DMS 273 (cell line): ENCODE measurements around the gene CDK15.

Experiments
- DNase-seq: peaks from one replicate; lab custom pipeline; 2025; ENCODE audit not compliant: unreplicated experiment; lab: John Stamatoyannopoulos, UW

Gene CDK15

DNA sequence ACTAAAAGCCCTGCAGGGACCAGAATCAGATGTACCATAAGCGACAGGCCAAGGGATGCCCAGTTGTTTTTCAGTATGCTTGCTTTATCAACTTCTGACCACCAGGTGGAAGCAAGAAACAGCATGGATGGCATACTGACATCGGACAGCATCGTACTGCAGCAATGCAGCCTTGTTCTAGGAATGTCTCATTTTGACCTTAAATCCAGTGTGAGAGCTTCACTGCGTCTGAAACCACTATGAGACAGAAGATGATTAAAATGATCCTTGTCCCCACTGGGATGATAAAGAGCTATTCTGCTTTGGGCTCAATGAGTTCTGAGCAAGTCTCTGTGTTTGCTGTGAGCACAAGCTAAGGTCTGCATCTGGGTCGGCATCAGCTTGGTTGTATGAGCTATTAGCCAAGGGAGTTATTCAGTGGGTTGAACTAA, 54.3 kb downstream of the CDK15 start:
- peak; percentile 83 for DNase-seq

GRCh38 chr2:201862843-201863242, 56.5 kb downstream of the CDK15 start:
- DNase-seq: no peak

- DNase-seq: no peak
Observed at GRCh38 chr2:201866643-201867473, 60.5 kb downstream of the CDK15 start.

GRCh38 chr2:201871471-201871870, 65.1 kb downstream of the CDK15 start:
- DNase-seq: no peak

- DNase-seq: no peak
Observed at GRCh38 chr2:201872591-201872990, 66.3 kb downstream of the CDK15 start.

- DNase-seq: no peak
Observed at GRCh38 chr2:201879996-201880395, 73.7 kb downstream of the CDK15 start.

- DNase-seq: peak; percentile 19
Observed at GRCh38 chr2:201880579-201880978, 74.2 kb downstream of the CDK15 start.

- no peak for DNase-seq
Observed at GRCh38 chr2:201880993-201881611, 74.8 kb downstream of the CDK15 start.

DNA sequence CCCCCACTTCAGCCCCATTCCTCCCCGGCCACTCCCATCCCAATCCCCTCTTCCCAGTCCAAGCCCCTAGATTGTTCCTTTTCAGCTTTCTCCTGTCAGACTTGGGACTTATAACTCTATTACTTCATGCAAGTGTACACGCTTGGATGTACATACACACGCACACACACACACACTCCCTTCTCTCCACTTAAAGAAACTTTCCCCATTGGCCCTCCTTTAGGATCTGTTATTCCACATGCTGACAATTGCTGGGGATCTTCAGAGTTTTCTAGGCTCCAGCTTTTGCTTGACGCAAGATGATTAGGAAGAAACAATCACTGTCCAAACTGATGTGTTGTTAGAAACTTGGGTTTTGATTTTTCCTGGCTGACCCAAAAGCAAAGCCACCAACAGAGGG, 75.4 kb downstream of the CDK15 start:
- DNase-seq: no peak

DNA sequence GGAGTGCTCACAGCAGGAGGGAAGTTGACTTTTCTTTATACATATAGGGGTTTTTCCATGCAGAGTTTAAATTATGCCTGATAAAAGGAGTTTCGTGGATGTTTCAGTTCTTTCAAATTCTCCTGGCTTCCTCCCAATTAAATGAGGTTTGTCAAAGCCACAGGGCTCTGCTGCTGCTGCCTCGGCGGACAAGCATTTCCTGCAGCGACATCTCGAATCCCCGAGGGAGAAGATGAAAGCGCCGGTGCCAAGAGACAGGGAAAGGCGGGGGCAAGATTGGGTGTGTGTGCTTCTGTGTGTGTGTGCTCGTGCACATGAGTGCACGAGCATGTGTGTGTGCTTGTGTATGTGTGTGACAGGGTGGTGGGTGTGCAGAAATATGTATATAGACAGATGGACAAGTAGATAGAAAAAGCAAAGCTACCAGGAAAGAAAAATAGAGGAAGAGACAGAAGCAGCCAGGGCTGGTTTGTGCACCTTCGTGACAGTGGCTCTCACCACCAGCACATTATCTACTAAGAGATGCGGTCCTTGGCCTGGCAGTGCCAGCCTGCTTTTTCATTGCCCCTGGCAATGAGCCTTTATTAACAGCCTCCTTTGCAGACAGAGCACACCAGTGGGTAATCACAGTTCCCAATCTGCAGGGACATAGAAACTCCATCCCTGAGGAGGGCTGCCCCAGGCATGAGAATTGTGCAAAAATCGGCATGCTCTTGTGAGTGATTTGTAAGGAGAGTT, 76.2 kb downstream of the CDK15 start:
- peak; percentile 49 for DNase-seq

GRCh38 chr2:201883606-201884369, 77.5 kb downstream of the CDK15 start:
- DNase-seq: peak; percentile 57

GRCh38 chr2:201886504-201886903, 80.2 kb downstream of the CDK15 start:
- no peak for DNase-seq

DNA sequence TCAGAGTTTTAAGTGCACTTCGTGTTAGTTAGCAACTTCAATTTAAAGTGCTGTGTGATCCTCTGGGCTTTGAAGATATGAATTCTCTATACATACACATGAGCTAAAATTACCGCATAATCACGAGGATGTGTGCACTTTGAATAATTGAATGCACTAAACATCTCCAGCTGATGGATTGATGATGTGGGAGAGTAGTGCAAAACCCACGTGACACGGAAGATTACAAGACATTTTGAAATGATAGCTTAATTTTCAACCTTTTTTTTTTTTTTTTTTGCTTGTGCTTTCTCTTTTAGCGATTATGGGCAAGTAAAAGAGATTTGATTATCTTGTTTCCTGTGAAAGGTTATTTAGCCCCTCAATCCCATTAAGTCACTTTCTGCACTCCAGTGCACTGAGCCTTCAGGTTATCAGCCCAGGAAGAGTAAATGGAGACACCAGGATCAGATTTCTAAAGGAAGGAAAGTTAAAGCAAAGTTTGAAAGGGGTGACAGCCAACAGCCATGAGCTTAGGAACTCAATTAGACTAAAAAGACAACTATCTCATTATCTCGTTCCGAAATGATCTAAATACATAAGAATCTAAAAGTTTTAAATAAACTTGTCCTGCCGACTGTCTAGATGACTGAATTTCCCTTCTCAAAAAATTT, 81.6 kb downstream of the CDK15 start:
- DNase-seq: peak; percentile 56

- DNase-seq: peak; percentile 66
Observed at GRCh38 chr2:201888426-201888800, 82.1 kb downstream of the CDK15 start.

GRCh38 chr2:201890453-201890852, 84.1 kb downstream of the CDK15 start:
- DNase-seq: no peak

GRCh38 chr2:201891676-201892075, 85.3 kb downstream of the CDK15 start:
- peak; percentile 17 for DNase-seq

GRCh38 chr2:201892516-201892915, 86.2 kb downstream of the CDK15 start:
- peak; percentile 52 for DNase-seq

GRCh38 chr2:201900362-201900761, 94.0 kb downstream of the CDK15 start:
- no peak for DNase-seq

- no peak for DNase-seq
Observed at GRCh38 chr2:201901786-201902185, 95.4 kb downstream of the CDK15 start.

DNA sequence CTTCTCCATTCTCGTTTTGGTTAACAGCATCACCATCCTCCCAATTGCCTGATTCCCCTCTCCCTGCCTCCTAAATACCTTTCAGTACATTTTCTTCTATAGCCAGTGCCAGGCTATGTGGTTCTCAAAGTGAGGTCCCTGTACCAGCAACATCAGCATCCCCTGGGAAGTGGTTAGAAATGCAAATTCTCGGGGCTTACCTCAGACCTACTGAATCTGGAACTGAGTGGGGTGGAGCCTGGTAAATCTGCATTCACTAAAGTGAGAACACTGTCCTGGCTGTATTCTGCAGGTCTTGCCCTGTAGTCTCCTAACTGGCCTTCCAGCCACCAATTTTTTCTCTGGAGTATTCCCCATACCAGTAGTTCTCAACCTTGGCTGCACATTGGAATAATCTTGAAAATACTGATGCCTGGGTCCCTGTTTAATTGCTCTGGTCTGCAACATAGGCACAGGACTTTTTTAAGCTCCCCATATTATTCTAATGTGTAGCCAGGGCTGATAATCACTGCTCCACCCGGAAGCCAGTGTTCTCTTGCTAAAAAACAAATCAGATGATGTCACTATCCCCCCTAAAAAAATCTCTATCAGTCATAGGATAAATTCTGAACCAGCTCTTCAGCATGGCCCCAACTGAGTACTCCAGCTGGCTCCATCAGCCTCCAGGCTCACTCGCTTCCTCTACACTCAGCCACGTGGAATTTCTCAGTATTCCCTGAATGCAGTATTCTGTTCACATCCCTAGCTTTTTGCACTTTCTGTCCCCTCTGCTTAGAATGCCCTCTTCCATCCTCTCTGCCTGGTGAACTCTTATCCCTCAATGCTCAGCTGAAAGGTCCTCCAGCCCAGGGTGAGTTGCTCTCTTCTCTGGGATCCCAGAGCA, 98.4 kb downstream of the CDK15 start:
- no peak for DNase-seq
